Duodenal mucosa (tissue), 2 donors: Measurements from ENCODE around the gene GPR183.

ENCODE experiments used
- H3K27ac ChIP-seq: one replicate; pipeline ENCODE4 v1.7.0; 2013; ENCODE audit warnings: low read depth, low read length
- H3K27me3 ChIP-seq, 2 donors: one replicate each; pipeline ENCODE4 v1.7.0; 2013; ENCODE audit warnings: low read length in 2 of 2, control low read depth in 1 of 2; ENCODE audit not compliant: insufficient read depth in 2 of 2, control insufficient read depth in 1 of 2
- H3K36me3 ChIP-seq, 2 donors: one replicate each; pipeline ENCODE4 v1.7.0; 2013; ENCODE audit warnings: low read length in 2 of 2, control low read depth in 1 of 2; ENCODE audit not compliant: insufficient read depth in 2 of 2, control insufficient read depth in 1 of 2
- H3K4me1 ChIP-seq, 2 donors: one replicate each; pipeline ENCODE4 v1.7.0; 2013; ENCODE audit warnings: low read length in 2 of 2, control low read depth in 1 of 2; ENCODE audit not compliant: insufficient read depth in 2 of 2, control insufficient read depth in 1 of 2
- H3K4me3 ChIP-seq, 2 donors: one replicate each; pipeline ENCODE4 v1.7.0; 2013; ENCODE audit warnings: low read length in 2 of 2, low read depth in 1 of 2
- H3K9ac ChIP-seq, 2 donors: one replicate each; pipeline ENCODE4 v1.7.0; 2013; ENCODE audit warnings: low read length in 2 of 2, low read depth in 1 of 2
- H3K9me3 ChIP-seq, 2 donors: one replicate each; pipeline ENCODE4 v1.7.0; 2013; ENCODE audit warnings: low read length in 2 of 2, control low read depth in 1 of 2; ENCODE audit not compliant: control insufficient read depth in 1 of 2

GPR183 gene

DNA sequence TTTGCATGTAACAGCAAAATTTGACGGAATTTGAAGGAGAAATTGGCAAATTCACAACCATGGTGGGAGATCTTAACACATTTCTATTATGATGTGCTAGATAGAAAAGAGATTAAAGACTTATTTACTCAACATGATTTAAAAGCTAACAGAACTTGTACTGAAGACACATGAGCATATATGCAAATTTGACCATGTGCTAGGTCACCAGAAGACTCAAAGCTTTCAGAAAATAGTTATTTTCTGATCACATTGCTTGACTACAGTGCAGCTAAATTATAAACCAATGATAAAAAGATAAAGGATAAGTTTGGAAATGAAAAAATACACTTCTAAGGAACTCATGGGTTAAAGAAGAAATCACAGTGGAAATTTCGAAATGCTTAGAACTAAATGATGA is 9.1 kb downstream of the GPR183 start:
- Histone ChIP-seq H3K4me1 (peaks cover 16 to 20% of the 10 kb centered on the region in 2 donors), H3K27me3 (no peaks in the 10 kb centered on the region), H3K9ac (no peak overlapping the region), H3K36me3 (peaks cover 0 to 7% of the 10 kb centered on the region in 2 donors), H3K27ac (no peak overlapping the region), H3K4me3 (no peak overlapping the region), H3K9me3 (no peaks in the 10 kb centered on the region)

DNA sequence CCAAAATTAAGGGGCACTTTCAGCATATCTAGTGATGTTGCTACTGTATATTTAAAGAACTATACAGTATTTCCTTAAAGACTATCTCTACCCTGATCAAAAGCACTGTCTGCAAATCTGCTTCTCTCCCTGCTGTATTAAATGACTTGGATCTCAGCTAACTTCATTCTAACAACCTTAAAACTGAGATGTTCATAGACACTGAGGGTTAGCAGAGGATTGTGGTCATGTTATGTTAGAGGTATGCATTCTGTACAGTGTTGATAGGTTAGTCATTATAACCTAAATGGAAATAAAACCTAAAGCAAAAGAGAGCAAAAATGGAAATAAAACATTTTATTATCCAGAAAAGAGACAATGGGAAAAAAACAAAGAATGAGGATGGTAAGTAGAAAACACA is 9.9 kb downstream of the GPR183 start:
- no peaks in the 10 kb centered on the region for H3K27me3 ChIP-seq
- H3K27ac ChIP-seq, result no peak overlapping the region
- H3K4me1 ChIP-seq, result peaks cover 16 to 20% of the 10 kb centered on the region in 2 donors
- H3K4me3 ChIP-seq, result no peak overlapping the region
- peaks cover 2 to 7% of the 10 kb centered on the region in 2 donors for H3K36me3 ChIP-seq
- H3K9ac ChIP-seq, result no peak overlapping the region
- H3K9me3 ChIP-seq, result no peaks in the 10 kb centered on the region

DNA sequence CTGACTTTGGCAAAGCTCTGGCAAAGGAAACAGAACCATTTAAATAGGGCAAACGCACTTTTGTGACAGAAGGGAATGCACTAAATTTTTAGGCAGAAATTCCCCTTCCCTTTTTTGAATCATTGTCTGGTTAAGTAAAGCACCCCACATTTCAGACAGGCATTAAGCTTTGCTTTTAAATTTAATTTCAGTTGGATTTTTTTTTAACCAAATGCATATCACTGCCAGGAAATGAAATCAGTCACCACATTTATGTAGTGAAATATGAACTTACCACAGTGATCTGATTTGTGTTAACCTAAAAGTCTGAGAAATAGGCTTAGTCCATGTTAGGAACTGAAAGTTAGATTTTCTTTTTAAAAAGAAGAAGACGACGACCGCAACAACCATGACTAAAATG is 10.8 kb downstream of the GPR183 start:
- H3K4me1 ChIP-seq, result peaks cover 16 to 20% of the 10 kb centered on the region in 2 donors
- H3K4me3 ChIP-seq, result no peak overlapping the region
- no peak overlapping the region for H3K9ac ChIP-seq
- H3K27ac ChIP-seq, result no peak overlapping the region
- no peaks in the 10 kb centered on the region for H3K9me3 ChIP-seq
- no peaks in the 10 kb centered on the region for H3K27me3 ChIP-seq
- H3K36me3 ChIP-seq, result peaks cover 2 to 7% of the 10 kb centered on the region in 2 donors

DNA sequence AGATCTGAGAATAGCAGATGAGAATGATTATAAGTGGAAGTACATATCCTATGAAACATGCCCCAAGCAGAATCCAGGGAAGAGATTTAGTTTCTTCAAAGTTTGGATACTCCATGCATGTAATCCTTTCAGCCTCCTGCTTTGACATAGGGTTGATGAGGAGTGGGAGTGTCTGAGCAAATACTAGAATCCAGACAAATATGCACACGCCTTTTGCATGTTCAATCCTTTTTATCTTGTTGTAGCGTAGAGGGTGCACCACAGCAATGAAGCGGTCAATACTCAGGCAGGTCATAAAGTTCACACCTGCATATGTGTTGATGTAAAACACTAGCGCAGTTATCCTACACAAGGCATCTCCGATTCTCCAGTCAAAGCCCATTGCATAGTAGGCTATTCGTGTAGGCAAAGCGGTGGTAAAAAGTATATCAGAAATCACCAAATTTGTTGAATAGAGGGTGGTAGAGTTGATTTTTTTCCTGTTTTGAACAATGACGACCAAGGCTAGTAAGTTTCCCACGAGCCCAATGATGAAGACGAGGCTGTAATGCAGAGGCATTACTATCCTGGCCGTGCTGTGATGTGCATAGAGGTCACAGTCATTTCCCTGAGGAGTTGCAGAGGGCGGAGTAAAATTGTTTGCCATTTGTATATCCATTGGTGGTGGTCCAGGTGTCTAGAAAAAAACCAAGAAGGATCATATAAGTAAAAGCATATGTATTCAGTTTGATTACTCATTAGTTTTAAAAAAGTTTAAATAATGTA is 11.5 kb downstream of the GPR183 start:
- Histone ChIP-seq H3K9me3 (no peaks in the 10 kb centered on the region), H3K9ac (no peak overlapping the region), H3K27ac (no peak overlapping the region), H3K4me1 (peaks cover 16 to 20% of the 10 kb centered on the region in 2 donors), H3K36me3 (peaks cover 2 to 7% of the 10 kb centered on the region in 2 donors), H3K27me3 (no peaks in the 10 kb centered on the region), H3K4me3 (no peak overlapping the region)

DNA sequence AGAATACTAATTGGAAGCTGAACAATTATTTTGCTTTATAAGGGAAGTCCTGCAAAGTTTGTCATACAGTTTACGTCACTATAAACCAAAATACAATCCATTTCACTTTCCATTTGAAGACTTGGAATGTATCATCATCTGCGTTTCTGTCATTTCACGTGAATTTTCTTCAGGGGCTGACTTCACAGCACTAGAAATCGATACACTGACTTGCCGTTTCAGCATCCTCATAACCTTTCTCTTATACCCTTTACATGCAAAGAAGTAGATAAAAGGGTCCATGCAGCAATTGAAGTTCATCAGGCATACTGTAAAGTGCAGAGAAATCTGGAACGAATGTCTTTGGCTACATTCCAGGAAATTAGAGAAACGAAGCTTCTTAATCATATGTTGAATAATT is 12.2 kb downstream of the GPR183 start:
- H3K4me1 ChIP-seq, result peaks cover 16 to 19% of the 10 kb centered on the region in 2 donors
- no peaks in the 10 kb centered on the region for H3K9me3 ChIP-seq
- H3K27me3 ChIP-seq, result no peaks in the 10 kb centered on the region
- no peak overlapping the region for H3K4me3 ChIP-seq
- no peak overlapping the region for H3K9ac ChIP-seq
- H3K36me3 ChIP-seq, result peaks cover 2 to 8% of the 10 kb centered on the region in 2 donors
- H3K27ac ChIP-seq, result no peak overlapping the region

DNA sequence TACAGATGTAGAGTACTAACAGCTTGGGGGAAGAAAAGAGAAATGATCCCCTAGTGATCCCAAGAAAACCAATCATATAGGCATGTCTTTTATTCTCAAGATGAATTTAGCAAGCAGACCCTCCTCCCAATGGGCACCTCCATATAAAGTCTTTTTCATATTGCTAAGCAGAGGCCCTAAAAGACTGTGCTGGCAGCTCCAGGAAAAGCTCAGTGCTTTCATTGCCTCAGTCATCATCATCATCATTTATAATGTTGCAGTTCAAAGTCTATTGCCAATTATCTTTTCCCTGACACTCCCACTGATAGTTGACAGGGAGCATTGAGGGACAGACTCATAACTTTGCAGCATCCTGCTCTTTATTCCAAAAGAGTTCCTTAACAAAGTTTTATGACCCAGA is 13.0 kb downstream of the GPR183 start:
- Histone ChIP-seq H3K27me3 (no peaks in the 10 kb centered on the region), H3K27ac (no peak overlapping the region), H3K4me1 (peaks cover 16 to 24% of the 10 kb centered on the region in 2 donors), H3K4me3 (no peak overlapping the region), H3K36me3 (peaks cover 2 to 9% of the 10 kb centered on the region in 2 donors), H3K9me3 (no peaks in the 10 kb centered on the region), H3K9ac (no peak overlapping the region)

DNA sequence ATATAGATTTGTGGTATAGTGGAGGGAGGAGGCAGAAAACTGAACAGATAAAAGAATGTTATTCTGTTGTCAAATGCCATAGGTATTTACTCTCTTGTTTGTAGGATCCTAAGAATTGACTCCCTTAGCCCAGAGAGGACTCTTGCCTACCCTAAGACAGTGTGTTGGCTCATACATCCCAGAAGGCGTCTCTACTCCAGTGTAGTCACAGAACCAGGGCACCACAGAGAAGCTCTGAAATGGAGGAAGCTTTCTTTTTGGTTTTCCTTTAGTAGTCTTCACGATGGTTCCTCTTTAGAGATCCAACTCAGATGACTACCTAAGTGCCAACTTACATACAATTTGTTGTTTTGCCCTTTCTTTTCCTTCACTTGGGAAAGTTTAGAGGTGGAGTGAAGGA is 14.0 kb downstream of the GPR183 start:
- peaks cover 4 to 9% of the 10 kb centered on the region in 2 donors for H3K36me3 ChIP-seq
- H3K4me3 ChIP-seq, result no peak overlapping the region
- H3K4me1 ChIP-seq, result peaks cover 16 to 29% of the 10 kb centered on the region in 2 donors
- H3K9ac ChIP-seq, result no peak overlapping the region
- no peaks in the 10 kb centered on the region for H3K9me3 ChIP-seq
- no peak overlapping the region for H3K27ac ChIP-seq
- H3K27me3 ChIP-seq, result no peaks in the 10 kb centered on the region

DNA sequence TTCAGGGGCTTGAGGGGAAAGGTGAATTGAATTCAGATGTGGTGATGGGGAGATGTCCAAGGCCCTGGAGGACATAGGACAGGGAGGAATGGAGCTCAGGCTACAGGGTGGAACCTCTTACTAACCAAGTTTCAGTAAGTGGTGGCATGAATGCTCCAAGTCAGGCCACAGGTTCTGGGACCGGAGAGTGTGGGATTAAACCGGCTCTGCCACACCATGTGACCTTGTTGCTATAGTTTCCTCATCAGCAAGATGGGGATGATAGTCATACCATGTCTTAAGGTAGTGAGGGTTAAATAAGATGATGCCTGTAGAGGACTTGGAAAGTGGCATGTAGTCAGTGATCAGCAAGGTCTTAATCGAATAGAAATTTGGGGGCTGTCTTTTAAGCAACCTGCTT is 16.3 kb downstream of the GPR183 start:
- Histone ChIP-seq H3K27ac (no peak overlapping the region), H3K4me3 (no peak overlapping the region), H3K9me3 (no peaks in the 10 kb centered on the region), H3K36me3 (peaks cover 4 to 8% of the 10 kb centered on the region in 2 donors), H3K27me3 (no peaks in the 10 kb centered on the region), H3K9ac (no peak overlapping the region), H3K4me1 (peaks cover 22 to 32% of the 10 kb centered on the region in 2 donors)

DNA sequence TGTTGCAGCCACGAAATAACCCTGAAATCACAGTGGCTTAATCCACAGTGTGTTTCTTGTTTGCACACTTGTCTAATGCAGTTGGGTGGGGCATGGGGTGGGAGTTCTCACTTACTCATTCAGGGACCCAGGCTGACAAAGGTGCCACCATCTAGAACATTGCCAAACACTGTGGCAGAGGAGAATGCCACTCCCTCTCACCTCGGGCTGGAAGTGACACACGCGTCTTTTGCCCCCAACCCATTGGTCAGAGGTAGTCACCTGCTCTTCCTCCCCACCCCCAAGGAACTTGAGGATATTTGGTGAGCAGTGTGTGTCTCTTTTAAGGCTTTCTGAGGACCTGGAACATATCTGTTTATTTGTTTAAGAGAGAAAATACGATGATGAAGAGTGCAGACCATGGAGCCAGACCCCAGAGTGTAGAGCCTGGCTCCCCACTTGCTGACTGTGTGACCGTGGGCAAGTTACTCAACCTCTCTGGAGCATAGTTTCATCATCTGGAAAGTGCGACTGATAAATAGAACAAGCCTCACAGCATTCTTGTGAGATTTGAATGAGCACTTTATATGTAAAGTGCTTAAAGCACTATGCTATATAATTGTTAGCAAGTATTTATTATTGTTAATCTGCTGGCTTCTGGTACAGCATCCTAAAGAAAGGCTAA is 17.4 kb downstream of the GPR183 start:
- no peaks in the 10 kb centered on the region for H3K27me3 ChIP-seq
- H3K9ac ChIP-seq, result no peak overlapping the region
- H3K27ac ChIP-seq, result no peak overlapping the region
- peaks cover 2 to 4% of the 10 kb centered on the region in 2 donors for H3K36me3 ChIP-seq
- no peaks in the 10 kb centered on the region for H3K9me3 ChIP-seq
- peaks cover 25 to 34% of the 10 kb centered on the region in 2 donors for H3K4me1 ChIP-seq
- no peak overlapping the region for H3K4me3 ChIP-seq

DNA sequence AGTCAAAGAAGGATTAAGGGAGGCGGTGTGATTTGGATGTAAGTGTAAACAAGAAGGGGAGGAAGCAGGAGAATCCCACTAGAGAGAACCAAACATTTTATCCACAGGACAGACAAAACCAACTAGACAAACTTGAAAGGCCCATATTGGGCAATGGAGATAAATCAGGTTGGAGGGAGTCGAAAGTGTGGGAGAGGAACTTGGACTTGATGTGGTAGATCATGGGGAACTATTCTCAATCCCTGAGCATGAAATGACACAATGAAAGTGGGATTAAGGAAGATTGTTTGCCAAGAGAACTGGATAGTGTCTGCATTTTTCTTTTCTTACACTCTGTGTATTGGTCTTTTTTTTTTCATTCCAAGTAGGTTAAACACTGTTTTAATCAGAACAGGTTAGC is 17.9 kb downstream of the GPR183 start:
- Histone ChIP-seq H3K4me1 (peaks cover 23 to 35% of the 10 kb centered on the region in 2 donors), H3K9me3 (no peaks in the 10 kb centered on the region), H3K27me3 (no peaks in the 10 kb centered on the region), H3K4me3 (no peak overlapping the region), H3K9ac (no peak overlapping the region), H3K27ac (no peak overlapping the region), H3K36me3 (peaks cover 2 to 4% of the 10 kb centered on the region in 2 donors)
